Endothelial cell (in vitro differentiated cells): ENCODE results near the gene FADS3. TPM values are rescaled to one million over a fixed set of nuclear protein-coding genes. Genes with fewer than 3 reads are reported as not detected.

Experiments
- DNase-seq: peaks from one replicate; pipeline ENCODE4 v3.0.0; 2021; ENCODE audit warnings: low spot score
- H3K27ac Mint-ChIP-seq: one replicate; pipeline ENCODE4 v1.8.0; 2021; ENCODE audit warnings: mixed read lengths, inconsistent platforms; ENCODE audit not compliant: unreplicated experiment
- H3K27me3 Mint-ChIP-seq: one replicate; pipeline ENCODE4 v1.8.0; 2021; ENCODE audit warnings: mild to moderate bottlenecking, moderate library complexity, mixed read lengths, inconsistent platforms; ENCODE audit not compliant: unreplicated experiment
- H3K36me3 Mint-ChIP-seq: one replicate; pipeline ENCODE4 v1.8.0; 2021; ENCODE audit warnings: mild to moderate bottlenecking, low read depth, mixed read lengths, inconsistent platforms; ENCODE audit not compliant: unreplicated experiment
- H3K4me1 Mint-ChIP-seq: one replicate; pipeline ENCODE4 v1.8.0; 2021; ENCODE audit warnings: mild to moderate bottlenecking, mixed read lengths, inconsistent platforms; ENCODE audit not compliant: unreplicated experiment
- H3K4me3 Mint-ChIP-seq: one replicate; pipeline ENCODE4 v1.8.0; 2021; ENCODE audit warnings: mild to moderate bottlenecking, mixed read lengths, inconsistent platforms; ENCODE audit not compliant: unreplicated experiment
- H3K9me3 Mint-ChIP-seq: one replicate; pipeline ENCODE4 v1.8.0; 2021; ENCODE audit warnings: mixed read lengths, inconsistent platforms; ENCODE audit not compliant: unreplicated experiment
- CTCF ChIP-seq: fragments of 200-600 bp; sonication (generic); IDR thresholded peaks from one replicate; pipeline ENCODE4 v1.5.0; 2021; ENCODE audit warnings: antibody characterized with exemption; ENCODE audit not compliant: unreplicated experiment
- total RNA-seq: library from RNA; stranded (reverse); fragmentation: NEBNext Ultra II Directional; extraction: Animal tissue kit (Norgen Biotek cat#: 25700); gene quantifications from one replicate; pipeline ENCODE4 v1.2.1, GENCODE V29; 2021; ENCODE audit not compliant: unreplicated experiment

The FADS3 gene
- total RNA-seq, 1 donor from 2014 or later = 42.0 TPM

- Mint-ChIP-seq H3K4me3 (no peak overlapping the region), H3K9me3 (no peaks in the 10 kb centered on the region)
- TF ChIP-seq CTCF = no peak
Observed at GRCh38 chr11:61888590-61888989, 2.8 kb downstream of the FADS3 start.

GRCh38 chr11:61887839-61888494, 3.4 kb downstream of the FADS3 start:
- Mint-ChIP-seq H3K4me1 (peaks cover 4% of the 10 kb centered on the region), H3K27ac (no peak overlapping the region)
- no peak for DNase-seq

More at GRCh38 chr11:61888590-61888989, 2.8 kb downstream of the FADS3 start:
- no peak for DNase-seq
- H3K36me3 Mint-ChIP-seq = no peaks in the 10 kb centered on the region
- H3K27me3 Mint-ChIP-seq = peaks cover 8% of the 10 kb centered on the region
- no peaks in the 10 kb centered on the region for H3K4me1 Mint-ChIP-seq
- no peak overlapping the region for H3K27ac Mint-ChIP-seq

GRCh38 chr11:61886643-61887042, 4.7 kb downstream of the FADS3 start:
- no peak for TF ChIP-seq CTCF
- Mint-ChIP-seq H3K4me1 (peaks cover 6% of the 10 kb centered on the region), H3K36me3 (peaks cover 7% of the 10 kb centered on the region), H3K9me3 (no peaks in the 10 kb centered on the region), H3K27me3 (peaks cover 7% of the 10 kb centered on the region), H3K4me3 (peak overlapping the region; percentile 56), H3K27ac (no peak overlapping the region)
- no peak for DNase-seq

More at GRCh38 chr11:61887839-61888494, 3.4 kb downstream of the FADS3 start:
- TF ChIP-seq CTCF = no peak
- H3K27me3 Mint-ChIP-seq = peaks cover 8% of the 10 kb centered on the region
- H3K9me3 Mint-ChIP-seq = no peaks in the 10 kb centered on the region
- no peak overlapping the region for H3K4me3 Mint-ChIP-seq
- peaks cover 5% of the 10 kb centered on the region for H3K36me3 Mint-ChIP-seq

- no peak overlapping the region for H3K27ac Mint-ChIP-seq
- H3K4me3 Mint-ChIP-seq = no peak overlapping the region
- no peak for TF ChIP-seq CTCF
- peaks cover 12% of the 10 kb centered on the region for H3K4me1 Mint-ChIP-seq
- H3K36me3 Mint-ChIP-seq = peaks cover 7% of the 10 kb centered on the region
- no peak for DNase-seq
- peaks cover 7% of the 10 kb centered on the region for H3K27me3 Mint-ChIP-seq
- H3K9me3 Mint-ChIP-seq = no peaks in the 10 kb centered on the region
Observed at GRCh38 chr11:61885784-61886580, 5.4 kb downstream of the FADS3 start.
